GM21786 (cell line): ENCODE measurements around the gene GP1BB.

Source experiments
- ATAC-seq: cut with Tn5 transposase; IDR thresholded peaks from one replicate; pipeline ENCODE4 v1.9.1; 2021; ENCODE audit not compliant: unreplicated experiment

The GP1BB gene

DNA sequence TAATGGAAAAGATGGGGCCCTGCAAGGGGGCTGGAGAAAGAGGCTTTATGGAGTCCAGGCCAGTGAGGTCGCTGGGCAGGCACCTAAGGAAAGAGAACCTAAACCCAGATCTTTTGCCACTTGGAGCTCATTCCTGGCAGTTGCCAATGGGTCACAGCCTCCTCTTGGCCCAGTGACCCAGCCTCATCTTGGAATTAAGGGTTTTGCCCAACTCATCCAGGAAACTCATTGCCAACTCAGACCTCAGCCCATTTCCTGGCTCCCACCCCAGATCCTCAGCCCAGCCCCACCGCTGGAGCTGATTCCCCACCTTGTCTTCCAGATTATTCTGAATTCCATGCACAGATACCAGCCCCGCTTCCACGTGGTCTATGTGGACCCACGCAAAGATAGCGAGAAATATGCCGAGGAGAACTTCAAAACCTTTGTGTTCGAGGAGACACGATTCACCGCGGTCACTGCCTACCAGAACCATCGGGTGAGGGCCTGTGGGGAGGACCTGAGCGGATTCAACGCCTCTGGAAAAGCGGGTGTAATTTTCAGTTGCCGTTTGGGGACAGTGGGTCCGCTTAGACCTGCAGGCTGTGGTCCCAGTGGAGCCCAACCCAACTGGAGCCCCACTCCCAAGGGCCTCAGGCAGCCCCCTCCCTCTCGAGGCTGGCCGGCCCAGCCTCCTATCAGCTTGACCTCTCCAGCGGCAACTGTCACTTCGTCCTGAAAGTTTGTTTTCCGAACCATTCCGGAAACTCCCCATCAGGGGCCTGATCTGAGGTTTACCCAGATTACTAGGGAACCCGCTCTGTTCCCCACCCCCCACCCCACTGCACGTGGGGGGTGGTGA, 41.5 kb downstream of the GP1BB start:
- ATAC-seq: no peak

DNA sequence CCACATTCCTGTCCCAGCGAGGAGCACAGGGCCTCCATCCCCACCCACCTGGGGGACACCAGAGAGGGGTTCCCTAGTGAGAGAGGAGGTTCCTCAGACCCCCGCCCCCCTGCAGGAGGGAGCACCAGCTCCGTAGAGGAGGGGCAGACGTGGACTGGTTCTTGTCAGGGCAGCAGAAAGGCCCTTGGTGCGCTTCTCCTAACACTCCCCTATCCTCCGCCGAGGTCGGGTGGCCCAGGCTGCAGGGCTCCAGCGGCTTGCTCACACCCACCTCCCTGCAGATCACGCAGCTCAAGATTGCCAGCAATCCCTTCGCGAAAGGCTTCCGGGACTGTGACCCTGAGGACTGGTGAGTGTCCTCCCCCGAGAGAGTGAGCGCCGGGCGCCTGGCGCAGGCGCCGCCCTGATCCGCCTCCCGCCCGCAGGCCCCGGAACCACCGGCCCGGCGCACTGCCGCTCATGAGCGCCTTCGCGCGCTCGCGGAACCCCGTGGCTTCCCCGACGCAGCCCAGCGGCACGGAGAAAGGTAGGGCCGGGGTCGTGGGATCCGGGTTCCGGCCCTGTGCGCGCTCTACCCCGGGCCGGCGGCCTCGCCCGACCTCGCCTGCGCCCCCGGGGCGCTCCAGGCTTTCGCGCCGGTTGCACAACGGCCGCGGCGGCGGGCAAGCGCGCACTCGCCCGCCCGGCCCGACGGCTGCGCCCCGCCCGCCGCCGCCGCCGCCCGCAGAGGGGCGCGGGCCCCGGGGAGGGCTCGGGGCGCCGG, 42.3 kb downstream of the GP1BB start:
- no peak for ATAC-seq

DNA sequence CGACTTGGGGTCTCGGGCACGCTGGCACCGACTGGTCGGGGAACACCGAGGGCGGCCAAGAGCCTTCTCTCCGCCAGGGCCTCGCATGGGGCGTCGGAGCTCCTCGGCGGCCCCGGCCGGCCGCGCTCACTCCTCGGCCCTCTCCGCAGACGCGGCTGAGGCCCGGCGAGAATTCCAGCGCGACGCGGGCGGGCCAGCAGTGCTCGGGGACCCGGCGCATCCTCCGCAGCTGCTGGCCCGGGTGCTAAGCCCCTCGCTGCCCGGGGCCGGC, 42.8 kb downstream of the GP1BB start:
- ATAC-seq: no peak

- ATAC-seq: no peak
Measured at GRCh38 chr22:19766511-19767426, 43.4 kb downstream of the GP1BB start.

GRCh38 chr22:19767427-19768341, 44.3 kb downstream of the GP1BB start:
- no peak for ATAC-seq

GRCh38 chr22:19769393-19769715, 46.0 kb downstream of the GP1BB start:
- ATAC-seq: no peak

- ATAC-seq: no peak
Measured at GRCh38 chr22:19770349-19771220, 47.2 kb downstream of the GP1BB start.

GRCh38 chr22:19772422-19772672, 49.0 kb downstream of the GP1BB start:
- ATAC-seq: no peak

DNA sequence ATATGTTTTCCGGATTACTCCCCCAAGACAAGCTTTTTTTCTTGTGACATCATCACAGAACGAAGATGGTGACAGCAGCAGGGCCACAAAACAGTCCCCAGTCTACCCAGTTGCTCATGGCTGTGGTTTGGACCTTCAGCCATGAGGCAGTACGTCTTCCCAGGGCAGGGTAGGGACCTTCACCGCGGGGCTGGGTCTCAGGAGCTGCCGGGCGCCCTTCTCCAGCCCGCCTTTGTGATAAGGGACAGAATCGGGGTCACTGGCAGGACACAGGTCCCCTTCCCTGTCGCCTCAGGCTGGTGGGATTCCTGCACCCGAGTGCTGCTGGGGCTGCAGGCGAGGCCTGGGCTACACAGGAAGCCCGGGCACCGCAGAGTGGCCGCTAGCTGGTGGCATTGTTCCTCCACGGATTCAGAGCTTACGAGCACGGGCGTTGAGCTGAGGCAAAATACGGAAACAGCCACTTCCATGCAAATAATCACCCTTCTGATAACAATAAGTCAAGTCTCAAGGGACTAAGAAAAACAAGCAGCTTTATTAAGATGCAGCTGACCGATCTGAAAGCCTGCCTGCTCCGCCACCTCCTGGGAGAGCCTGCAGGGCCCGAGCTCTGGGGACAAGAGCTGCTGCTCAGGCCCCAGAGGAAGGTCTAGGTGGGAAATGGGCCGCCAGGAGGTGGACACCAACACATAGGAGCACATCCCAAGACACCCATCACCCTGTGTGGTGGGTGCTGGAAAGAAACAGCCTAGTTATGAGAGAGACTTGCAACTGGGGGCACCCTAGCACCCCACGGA, 49.5 kb downstream of the GP1BB start:
- peak; percentile 81 for ATAC-seq

GRCh38 chr22:19773470-19774040, 50.2 kb downstream of the GP1BB start:
- no peak for ATAC-seq
